Coronary artery (tissue), 2 donors: ENCODE results near the gene SLC4A7.

ENCODE experiments used
- DNase-seq: peaks from one replicate; pipeline ENCODE4 v3.0.0-alpha.2; 2017; ENCODE audit warnings: low spot score
- H3K27ac ChIP-seq, 2 donors: fragments of 200-600 bp; sonication (generic); one replicate each; pipeline ENCODE4 v1.5.1; 2016 to 2019
- H3K4me3 ChIP-seq: fragments of 200-600 bp; sonication (generic); 2 replicates; pipeline ENCODE4 v1.5.1; 2016; ENCODE audit warnings: mild to moderate bottlenecking, moderate library complexity
- CTCF ChIP-seq: fragments of 200-600 bp; sonication (generic); IDR thresholded peaks from one replicate; pipeline ENCODE4 v1.5.1; 2019; ENCODE audit warnings: antibody characterized with exemption

Gene SLC4A7

GRCh38 chr3:27504749-27505148 is 20.6 kb upstream of the SLC4A7 start:
- DNase-seq: no peak
- TF ChIP-seq CTCF: no peak
- no peak overlapping the region for H3K27ac ChIP-seq

GRCh38 chr3:27503526-27503925 is 19.3 kb upstream of the SLC4A7 start:
- Histone ChIP-seq H3K27ac (peak overlapping the region in 1 of 2 donors; percentile 16), H3K4me3 (no peak overlapping the region)
- no peak for TF ChIP-seq CTCF
- no peak for DNase-seq

More at GRCh38 chr3:27504749-27505148, 20.6 kb upstream of the SLC4A7 start:
- H3K4me3 ChIP-seq: no peak overlapping the region

GRCh38 chr3:27501759-27502158 is 17.6 kb upstream of the SLC4A7 start:
- no peak for DNase-seq
- no peak for TF ChIP-seq CTCF
- Histone ChIP-seq H3K27ac (no peak overlapping the region), H3K4me3 (no peak overlapping the region)

GRCh38 chr3:27500986-27501385 is 16.8 kb upstream of the SLC4A7 start:
- DNase-seq: no peak
- H3K27ac ChIP-seq: no peak overlapping the region
- no peak overlapping the region for H3K4me3 ChIP-seq
- no peak for TF ChIP-seq CTCF

GRCh38 chr3:27500035-27500434 is 15.9 kb upstream of the SLC4A7 start:
- no peak for DNase-seq
- no peak for TF ChIP-seq CTCF
- Histone ChIP-seq H3K4me3 (no peak overlapping the region), H3K27ac (no peak overlapping the region)

- no peak for TF ChIP-seq CTCF
These were observed 10.6 kb upstream of the SLC4A7 start for GRCh38 chr3:27494784-27495183.

GRCh38 chr3:27488821-27489220 is 4.6 kb upstream of the SLC4A7 start:
- TF ChIP-seq CTCF: no peak
- DNase-seq: no peak
- Histone ChIP-seq H3K4me3 (no peak overlapping the region), H3K27ac (no peak overlapping the region)

More at GRCh38 chr3:27494784-27495183, 10.6 kb upstream of the SLC4A7 start:
- DNase-seq: no peak
- H3K4me3 ChIP-seq: no peak overlapping the region
- no peak overlapping the region for H3K27ac ChIP-seq
